ENCODE measurements around the gene BACE2.

Gene BACE2

DNA sequence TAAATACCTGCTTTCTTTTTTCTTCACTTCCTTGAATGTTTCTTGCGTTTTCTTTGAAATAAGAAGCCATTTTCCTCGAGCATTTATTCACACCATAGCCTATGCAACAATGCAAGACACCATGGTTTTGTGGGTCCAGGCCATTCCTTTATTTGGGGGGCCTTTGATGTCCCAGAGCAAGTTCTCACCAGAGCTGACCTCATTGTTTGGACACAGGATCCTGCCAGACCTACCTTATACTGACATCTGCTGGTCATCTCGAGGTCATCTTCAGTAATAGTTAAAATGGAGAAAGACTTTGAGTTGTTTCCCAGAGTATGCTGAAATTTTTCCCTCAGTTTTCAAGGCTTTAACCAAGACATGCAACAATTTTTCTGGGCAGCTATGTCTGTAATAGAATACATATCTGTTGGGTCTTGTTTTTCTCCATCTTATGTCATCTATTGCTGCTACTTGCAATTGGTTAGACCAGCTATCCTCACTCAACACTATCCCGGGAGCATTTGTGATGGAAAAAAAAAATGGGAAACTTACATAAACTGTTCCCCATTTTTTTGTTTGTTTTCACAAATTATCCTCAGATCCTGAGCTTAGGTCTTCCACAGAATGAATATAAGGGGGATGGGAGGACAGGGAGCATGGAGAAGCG lies 34.0 kb upstream of the BACE2 start:
- DNase-seq (ENCODE audit: extremely low read depth, low read depth), result no peak
- TF ChIP-seq CTCF (IDR thresholded peaks at IDR 0.05; ENCODE audit: low read depth, low read length), result peak; percentile 60

- DNase-seq (ENCODE audit: extremely low read depth, low read depth), result no peak
- no peak for TF ChIP-seq CTCF (IDR thresholded peaks at IDR 0.05; ENCODE audit: low read depth, low read length)
Observed at GRCh38 chr21:41135746-41136145, 32.2 kb upstream of the BACE2 start.

GRCh38 chr21:41136286-41136685 lies 31.7 kb upstream of the BACE2 start:
- no peak for TF ChIP-seq CTCF (IDR thresholded peaks at IDR 0.05; ENCODE audit: low read depth, low read length)
- DNase-seq (ENCODE audit: extremely low read depth, low read depth), result no peak

- no peak for TF ChIP-seq CTCF (IDR thresholded peaks at IDR 0.05; ENCODE audit: low read depth, low read length)
- no peak for DNase-seq (ENCODE audit: extremely low read depth, low read depth)
Observed at GRCh38 chr21:41137401-41137800, 30.6 kb upstream of the BACE2 start.

- no peak for TF ChIP-seq CTCF (IDR thresholded peaks at IDR 0.05; ENCODE audit: low read depth, low read length)
- DNase-seq (ENCODE audit: extremely low read depth, low read depth), result no peak
Observed at GRCh38 chr21:41137889-41138288, 30.1 kb upstream of the BACE2 start.

DNA sequence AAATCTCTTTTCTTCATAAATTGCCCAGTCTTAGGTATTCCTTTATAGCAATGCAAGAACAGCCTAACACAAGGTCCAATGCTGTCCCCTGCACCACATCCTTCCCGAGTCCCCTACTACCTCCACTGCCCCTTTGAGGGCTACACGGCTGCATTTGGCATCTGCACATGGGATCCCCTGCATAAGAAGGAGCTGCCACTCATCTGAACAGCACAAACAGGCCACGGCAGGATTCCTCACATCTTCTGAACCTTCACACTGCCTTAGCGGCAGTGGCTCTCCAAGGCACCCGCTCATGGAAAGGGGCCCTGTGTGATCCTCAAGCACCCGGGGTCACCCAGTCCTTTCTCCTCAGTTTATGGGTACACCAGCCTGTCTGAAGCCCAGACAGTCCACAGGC lies 29.2 kb upstream of the BACE2 start:
- DNase-seq (ENCODE audit: extremely low read depth, low read depth), result no peak
- no peak for TF ChIP-seq CTCF (IDR thresholded peaks at IDR 0.05; ENCODE audit: low read depth, low read length)

- DNase-seq (ENCODE audit: extremely low read depth, low read depth), result no peak
- TF ChIP-seq CTCF (IDR thresholded peaks at IDR 0.05; ENCODE audit: low read depth, low read length), result no peak
Observed at GRCh38 chr21:41139275-41139674, 28.7 kb upstream of the BACE2 start.

Measured in AG09319 (cell line).